HG03354 (cell line): ENCODE results near the gene PRDM2.
"Not testable (repeated sequence)": the region's sequence is repeated elsewhere in the genome, so short reads cannot be mapped to it uniquely, and the experiment has no call there.

Experiments used
- ATAC-seq: cut with Tn5 transposase; IDR thresholded peaks from one replicate; pipeline ENCODE4 v1.9.1; 2021; ENCODE audit warnings: mild to moderate bottlenecking; ENCODE audit not compliant: unreplicated experiment, poor library complexity, severe bottlenecking

PRDM2 gene

GRCh38 chr1:13699936-13700520 lies at the start of gene PRDM2:
Gene PRDM2 (plus strand): TSS chr1:13700188. CDS start chr1:13715606, 15,418 bp downstream.
- peak; percentile 41 for ATAC-seq

- ATAC-seq = no peak
These were observed 48.7 kb upstream of the PRDM2 start for GRCh38 chr1:13651279-13651678.

GRCh38 chr1:13652238-13652637 lies 47.8 kb upstream of the PRDM2 start:
- ATAC-seq = no peak

- no peak for ATAC-seq
These were observed 38.4 kb upstream of the PRDM2 start for GRCh38 chr1:13661539-13661938.

- ATAC-seq = no peak
These were observed 37.5 kb upstream of the PRDM2 start for GRCh38 chr1:13662493-13662892.

GRCh38 chr1:13663969-13664368 lies 36.0 kb upstream of the PRDM2 start:
- no peak for ATAC-seq

GRCh38 chr1:13664451-13664850 lies 35.5 kb upstream of the PRDM2 start:
- no peak for ATAC-seq

GRCh38 chr1:13666317-13666716 lies 33.7 kb upstream of the PRDM2 start:
- no peak for ATAC-seq

- peak; percentile 52 for ATAC-seq
These were observed 32.3 kb upstream of the PRDM2 start for GRCh38 chr1:13667691-13668090.

- no peak for ATAC-seq
These were observed 25.6 kb upstream of the PRDM2 start for GRCh38 chr1:13674377-13674776.

GRCh38 chr1:13675151-13675651 lies 24.8 kb upstream of the PRDM2 start:
- no peak for ATAC-seq

GRCh38 chr1:13677896-13678295 lies 22.1 kb upstream of the PRDM2 start:
- no peak for ATAC-seq

- no peak for ATAC-seq
These were observed 20.3 kb upstream of the PRDM2 start for GRCh38 chr1:13679651-13680050.

- not testable (repeated sequence) for ATAC-seq
These were observed 19.4 kb upstream of the PRDM2 start for GRCh38 chr1:13680609-13681008.

GRCh38 chr1:13681921-13682320 lies 18.1 kb upstream of the PRDM2 start:
- no peak for ATAC-seq

GRCh38 chr1:13682444-13682843 lies 17.5 kb upstream of the PRDM2 start:
- ATAC-seq = no peak

- no peak for ATAC-seq
These were observed 16.8 kb upstream of the PRDM2 start for GRCh38 chr1:13683206-13683605.

GRCh38 chr1:13687151-13687715 lies 12.8 kb upstream of the PRDM2 start:
- ATAC-seq = no peak

- not testable (repeated sequence) for ATAC-seq
These were observed 6.9 kb upstream of the PRDM2 start for GRCh38 chr1:13693094-13693493.

- ATAC-seq = no peak
These were observed 4.9 kb upstream of the PRDM2 start for GRCh38 chr1:13694886-13695684.

GRCh38 chr1:13697738-13698137 lies 2.2 kb upstream of the PRDM2 start:
- no peak for ATAC-seq
